ENCODE data around the gene GRM8.

The GRM8 gene

GRCh38 chr7:126755381-126755780, 497.4 kb downstream of the GRM8 start:
- H3K9me2 ChIP-seq (replicated peaks; ENCODE audit: low read depth, low read length), result no peaks in the 10 kb centered on the region
- H3K4me2 ChIP-seq (ENCODE audit: low read depth, low read length, poor library complexity, severe bottlenecking), result no peak overlapping the region
- H4K20me1 ChIP-seq (ENCODE audit: insufficient read depth, low read length, poor library complexity, severe bottlenecking), result no peaks in the 10 kb centered on the region
- no peak overlapping the region for H3K4me3 ChIP-seq (ENCODE audit: low read length, poor library complexity, severe bottlenecking)
- H3K27me3 ChIP-seq (ENCODE audit: insufficient read depth, low read length, poor library complexity, severe bottlenecking), result no peaks in the 10 kb centered on the region
- H3K9me3 ChIP-seq (ENCODE audit: insufficient read depth, low read depth, low read length), result no peaks in the 10 kb centered on the region
- no peaks in the 10 kb centered on the region for H3K36me3 ChIP-seq (ENCODE audit: insufficient read depth, low read length)
- TF ChIP-seq EZH2phosphoT487 (IDR thresholded peaks at IDR 0.05; ENCODE audit: borderline replicate concordance), result no peak
- no peak for TF ChIP-seq CTCF (conservative IDR thresholded peaks at IDR 0.05; ENCODE audit: low read length)
- H3K79me2 ChIP-seq (ENCODE audit: insufficient read depth, low read length), result no peaks in the 10 kb centered on the region
- no peak overlapping the region for H2AFZ ChIP-seq (ENCODE audit: low read length)
- H3K9ac ChIP-seq (ENCODE audit: low read depth, low read length, poor library complexity, severe bottlenecking), result no peak overlapping the region
- H3K4me1 ChIP-seq (ENCODE audit: insufficient read depth, low read length, poor library complexity, severe bottlenecking), result no peaks in the 10 kb centered on the region
- no peaks in the 10 kb centered on the region for H3F3A ChIP-seq (ENCODE audit: low read depth)

DNA sequence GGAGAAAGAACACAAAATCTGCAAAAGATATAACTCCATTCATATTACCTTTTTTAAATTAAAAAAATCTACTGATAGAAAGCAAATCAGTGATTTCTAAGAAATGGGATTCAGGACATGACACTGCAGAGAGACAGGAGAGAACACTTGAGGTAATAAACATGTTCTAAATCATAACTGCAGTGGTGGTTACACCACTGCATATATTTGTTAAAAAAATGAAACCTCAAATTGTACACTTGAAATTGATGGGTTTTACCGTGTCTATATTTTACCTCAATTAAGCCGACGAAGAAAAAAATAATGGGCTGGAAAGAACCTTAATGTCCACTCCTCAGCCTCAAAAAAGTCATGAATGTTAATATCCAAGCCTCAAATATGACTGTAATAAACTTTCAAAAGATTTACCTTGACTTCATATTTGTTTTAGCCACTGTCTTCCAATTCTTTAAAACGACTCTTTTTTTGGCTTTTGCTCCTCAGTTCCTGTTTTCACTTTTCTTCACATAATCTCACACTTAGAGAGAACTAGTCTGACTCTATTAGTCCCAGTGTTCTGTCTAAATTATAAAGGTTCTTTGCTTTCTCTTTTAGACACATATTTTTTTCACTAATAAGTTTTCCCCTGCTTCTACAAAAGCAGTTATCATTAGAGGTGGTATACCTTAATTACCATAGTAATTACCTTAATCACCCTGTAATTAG, 502.4 kb downstream of the GRM8 start:
- Histone ChIP-seq H3K4me3 (ENCODE audit: low read length, poor library complexity, severe bottlenecking) (no peak overlapping the region), H3K4me1 (ENCODE audit: insufficient read depth, low read length, poor library complexity, severe bottlenecking) (no peaks in the 10 kb centered on the region)

GRCh38 chr7:126728967-126729366, 523.8 kb downstream of the GRM8 start:
- Histone ChIP-seq H3K79me2 (ENCODE audit: insufficient read depth, low read length) (no peaks in the 10 kb centered on the region), H3K4me2 (ENCODE audit: low read depth, low read length, poor library complexity, severe bottlenecking) (no peak overlapping the region), H3K27me3 (ENCODE audit: insufficient read depth, low read length, poor library complexity, severe bottlenecking) (no peaks in the 10 kb centered on the region), H3K4me3 (ENCODE audit: low read length, poor library complexity, severe bottlenecking) (no peak overlapping the region), H3K9me2 (replicated peaks; ENCODE audit: low read depth, low read length) (no peaks in the 10 kb centered on the region), H3K9ac (ENCODE audit: low read depth, low read length, poor library complexity, severe bottlenecking) (no peak overlapping the region), H2AFZ (ENCODE audit: low read length) (peak overlapping the region; percentile 88), H3F3A (ENCODE audit: low read depth) (no peaks in the 10 kb centered on the region), H4K20me1 (ENCODE audit: insufficient read depth, low read length, poor library complexity, severe bottlenecking) (no peaks in the 10 kb centered on the region), H3K9me3 (ENCODE audit: insufficient read depth, low read depth, low read length) (no peaks in the 10 kb centered on the region), H3K4me1 (ENCODE audit: insufficient read depth, low read length, poor library complexity, severe bottlenecking) (peaks cover 18% of the 10 kb centered on the region), H3K36me3 (ENCODE audit: insufficient read depth, low read length) (no peaks in the 10 kb centered on the region)
- TF ChIP-seq CTCF (conservative IDR thresholded peaks at IDR 0.05; ENCODE audit: low read length), result no peak
- no peak for TF ChIP-seq EZH2phosphoT487 (IDR thresholded peaks at IDR 0.05; ENCODE audit: borderline replicate concordance)

More for the DNA sequence above, 502.4 kb downstream of the GRM8 start:
- no peak overlapping the region for H2AFZ ChIP-seq (ENCODE audit: low read length)
- H4K20me1 ChIP-seq (ENCODE audit: insufficient read depth, low read length, poor library complexity, severe bottlenecking), result no peaks in the 10 kb centered on the region
- no peak overlapping the region for H3K9ac ChIP-seq (ENCODE audit: low read depth, low read length, poor library complexity, severe bottlenecking)
- H3K79me2 ChIP-seq (ENCODE audit: insufficient read depth, low read length), result no peaks in the 10 kb centered on the region
- H3K36me3 ChIP-seq (ENCODE audit: insufficient read depth, low read length), result no peaks in the 10 kb centered on the region
- no peaks in the 10 kb centered on the region for H3F3A ChIP-seq (ENCODE audit: low read depth)
- TF ChIP-seq CTCF (conservative IDR thresholded peaks at IDR 0.05; ENCODE audit: low read length) (no peak), EZH2phosphoT487 (IDR thresholded peaks at IDR 0.05; ENCODE audit: borderline replicate concordance) (no peak)
- no peaks in the 10 kb centered on the region; the same call in 1 of the 2 replicates for H3K9me2 ChIP-seq (replicated peaks; ENCODE audit: low read depth, low read length)
- no peaks in the 10 kb centered on the region for H3K27me3 ChIP-seq (ENCODE audit: insufficient read depth, low read length, poor library complexity, severe bottlenecking)
- H3K9me3 ChIP-seq (ENCODE audit: insufficient read depth, low read depth, low read length), result no peaks in the 10 kb centered on the region
- no peak overlapping the region for H3K4me2 ChIP-seq (ENCODE audit: low read depth, low read length, poor library complexity, severe bottlenecking)
